Sciatic nerve (tissue), 2 donors: ENCODE measurements around the gene CEP63. TPM values are rescaled to one million over a fixed set of nuclear protein-coding genes. Genes with fewer than 3 reads are reported as not detected.

Experiments
- ATAC-seq: fragments of 200-7000 bp; cut with Tn5 transposase; one replicate; pipeline ENCODE4 v1.9.1; 2020; ENCODE audit warnings: mild to moderate bottlenecking, moderate library complexity
- DNase-seq: peaks from one replicate; pipeline ENCODE4 v3.0.0-alpha.2; 2020; ENCODE audit warnings: low spot score
- intact Hi-C: fragments of 100-400 bp; cut with DNase I; formaldehyde crosslinking; loops from one replicate; pipeline ENCODE4 v1.14.2; 2022
- total RNA-seq: library from RNA; stranded (reverse); fragmentation: NEBNext Ultra II Directional; extraction: Animal tissue kit (Norgen Biotek cat#: 25700); gene quantifications from one replicate; pipeline ENCODE4 v1.2.1, GENCODE V29; 2021
- donor health status: DM: no; HTN: no; CAD: no.
- donor health status: DM: no; HTN: no; CAD: no.

CEP63 gene
- 31.3 TPM for total RNA-seq

GRCh38 chr3:134485718-134486576 lies at the start of gene CEP63, which contains the start of gene ANAPC13:
CEP63 (plus strand) TSS chr3:134486057; CDS start chr3:134495321, 9,264 bp downstream.
ANAPC13 (minus strand) TSS chr3:134485985; CDS start chr3:134482904, 3,081 bp downstream.
- ATAC-seq (peak; percentile 97), DNase-seq (peak; percentile 94)
- intact Hi-C loops: no loop called here

GRCh38 chr3:134437211-134437752 lies 48.6 kb upstream of the CEP63 start:
- intact Hi-C loops: no loop called here
- no peak for DNase-seq
- no peak for ATAC-seq

GRCh38 chr3:134441321-134441720 lies 44.5 kb upstream of the CEP63 start:
- DNase-seq (no peak), ATAC-seq (no peak)
- intact Hi-C loops: no loop called here

GRCh38 chr3:134441821-134442220 lies 44.0 kb upstream of the CEP63 start:
- no peak for DNase-seq
- intact Hi-C loops: no loop called here
- no peak for ATAC-seq

- DNase-seq (no peak), ATAC-seq (no peak)
- intact Hi-C loops: loop anchor here (5.0 kb wide), 1 partner anchor 73 kb away; the partner anchor contains the start of gene AMOTL2
Measured at GRCh38 chr3:134445095-134445494, 40.8 kb upstream of the CEP63 start.

- intact Hi-C loops: loop anchor here (5.0 kb wide), 1 partner anchor 73 kb away; the partner anchor contains the start of gene AMOTL2
- DNase-seq (no peak), ATAC-seq (peak; percentile 83)
Measured at GRCh38 chr3:134445636-134446035, 40.2 kb upstream of the CEP63 start.

GRCh38 chr3:134446800-134447199 lies 39.1 kb upstream of the CEP63 start:
- no peak for DNase-seq
- ATAC-seq: peak; percentile 31
- intact Hi-C loops: loop anchor here (5.0 kb wide), 1 partner anchor 74 kb away; the partner anchor contains the start of gene AMOTL2

GRCh38 chr3:134447351-134447750 lies 38.5 kb upstream of the CEP63 start:
- DNase-seq: no peak
- intact Hi-C loops: loop anchor here (5.0 kb wide), 1 partner anchor 75 kb away; the partner anchor contains the start of gene AMOTL2
- ATAC-seq: peak; percentile 3

GRCh38 chr3:134448664-134449063 lies 37.2 kb upstream of the CEP63 start:
- intact Hi-C loops: loop anchor here (5.0 kb wide), 1 partner anchor 76 kb away; the partner anchor contains the start of gene AMOTL2
- ATAC-seq (no peak), DNase-seq (no peak)

GRCh38 chr3:134449277-134449676 lies 36.6 kb upstream of the CEP63 start:
- DNase-seq (no peak), ATAC-seq (peak; percentile 70)
- intact Hi-C loops: loop anchor here (5.0 kb wide), 1 partner anchor 77 kb away; the partner anchor contains the start of gene AMOTL2

- intact Hi-C loops: loop anchor here (5.0 kb wide), 1 partner anchor 78 kb away; the partner anchor contains the start of gene AMOTL2
- DNase-seq (no peak), ATAC-seq (no peak)
Measured at GRCh38 chr3:134449951-134450350, 35.9 kb upstream of the CEP63 start.

GRCh38 chr3:134453631-134454030 lies 32.2 kb upstream of the CEP63 start:
- intact Hi-C loops: no loop called here
- no peak for DNase-seq
- peak; percentile 51 for ATAC-seq

- no peak for ATAC-seq
- intact Hi-C loops: no loop called here
- no peak for DNase-seq
Measured at GRCh38 chr3:134457376-134458074, 28.3 kb upstream of the CEP63 start.

GRCh38 chr3:134458406-134458945 lies 27.4 kb upstream of the CEP63 start:
- DNase-seq (no peak), ATAC-seq (no peak)
- intact Hi-C loops: no loop called here

- intact Hi-C loops: no loop called here
- DNase-seq (no peak), ATAC-seq (no peak)
Measured at GRCh38 chr3:134459562-134459961, 26.3 kb upstream of the CEP63 start.

GRCh38 chr3:134460965-134461364 lies 24.9 kb upstream of the CEP63 start:
- intact Hi-C loops: no loop called here
- DNase-seq (no peak), ATAC-seq (no peak)

GRCh38 chr3:134462331-134462941 lies 23.4 kb upstream of the CEP63 start:
- peak; percentile 48 for ATAC-seq
- DNase-seq: no peak
- intact Hi-C loops: no loop called here

- DNase-seq (no peak), ATAC-seq (peak; percentile 1)
- intact Hi-C loops: no loop called here
Measured at GRCh38 chr3:134463676-134464063, 22.2 kb upstream of the CEP63 start.
